Gastrocnemius medialis (tissue), 4 donors: Measurements from ENCODE around the gene ATG5.

Experiments
- CTCF ChIP-seq, 5 experiments: fragments of 450-650 bp in 3 of 5; fragments of 200-600 bp in 2 of 5; sonication (generic) in 2 of 5; IDR thresholded peaks in 4 of 5; conservative IDR thresholded peaks in 1 of 5; 1 replicate in 4 of 5; 2 replicates in 1 of 5; pipeline ENCODE4 v1.5.1; 2016 to 2019; ENCODE audit warnings: antibody characterized with exemption in 5 of 5, mild to moderate bottlenecking in 3 of 5, moderate library complexity in 3 of 5
- POLR2A ChIP-seq, 2 donors: fragments of 450-650 bp; IDR thresholded peaks; one replicate each; pipeline ENCODE4 v1.6.1; 2017; ENCODE audit warnings: antibody characterized with exemption in 2 of 2, mild to moderate bottlenecking in 2 of 2, moderate library complexity in 2 of 2

- TF ChIP-seq CTCF (IDR thresholded peaks at IDR 0.05 in 4 of 5, conservative IDR thresholded peaks at IDR 0.05 in 1 of 5) (no peak), POLR2A (IDR thresholded peaks at IDR 0.05) (no peak)
Observed at GRCh38 chr6:106187424-106187982, 138.1 kb downstream of the ATG5 start.
